Measurements from ENCODE around the gene TAL2.

The TAL2 gene

GRCh38 chr9:105711867-105712266 lies 49.6 kb downstream of the TAL2 start:
- no peak for DNase-seq

GRCh38 chr9:105712297-105712696 lies 50.0 kb downstream of the TAL2 start:
- no peak for DNase-seq
